Measurements from ENCODE around the gene CLEC4G.

GRCh38 chr19:7718668-7719067 lies 13.2 kb downstream of the CLEC4G start:
- TF ChIP-seq GLIS3 (CRISPR knock-in tag; IDR thresholded peaks at IDR 0.05) = no peak
- TF ChIP-seq ZFP3 (CRISPR knock-in tag; IDR thresholded peaks at IDR 0.05) = no peak
- TF ChIP-seq RARB (CRISPR knock-in tag; IDR thresholded peaks at IDR 0.05) = no peak
- TF ChIP-seq ZNF70 (CRISPR knock-in tag; IDR thresholded peaks at IDR 0.05) = no peak
- TF ChIP-seq, protein P1, sequence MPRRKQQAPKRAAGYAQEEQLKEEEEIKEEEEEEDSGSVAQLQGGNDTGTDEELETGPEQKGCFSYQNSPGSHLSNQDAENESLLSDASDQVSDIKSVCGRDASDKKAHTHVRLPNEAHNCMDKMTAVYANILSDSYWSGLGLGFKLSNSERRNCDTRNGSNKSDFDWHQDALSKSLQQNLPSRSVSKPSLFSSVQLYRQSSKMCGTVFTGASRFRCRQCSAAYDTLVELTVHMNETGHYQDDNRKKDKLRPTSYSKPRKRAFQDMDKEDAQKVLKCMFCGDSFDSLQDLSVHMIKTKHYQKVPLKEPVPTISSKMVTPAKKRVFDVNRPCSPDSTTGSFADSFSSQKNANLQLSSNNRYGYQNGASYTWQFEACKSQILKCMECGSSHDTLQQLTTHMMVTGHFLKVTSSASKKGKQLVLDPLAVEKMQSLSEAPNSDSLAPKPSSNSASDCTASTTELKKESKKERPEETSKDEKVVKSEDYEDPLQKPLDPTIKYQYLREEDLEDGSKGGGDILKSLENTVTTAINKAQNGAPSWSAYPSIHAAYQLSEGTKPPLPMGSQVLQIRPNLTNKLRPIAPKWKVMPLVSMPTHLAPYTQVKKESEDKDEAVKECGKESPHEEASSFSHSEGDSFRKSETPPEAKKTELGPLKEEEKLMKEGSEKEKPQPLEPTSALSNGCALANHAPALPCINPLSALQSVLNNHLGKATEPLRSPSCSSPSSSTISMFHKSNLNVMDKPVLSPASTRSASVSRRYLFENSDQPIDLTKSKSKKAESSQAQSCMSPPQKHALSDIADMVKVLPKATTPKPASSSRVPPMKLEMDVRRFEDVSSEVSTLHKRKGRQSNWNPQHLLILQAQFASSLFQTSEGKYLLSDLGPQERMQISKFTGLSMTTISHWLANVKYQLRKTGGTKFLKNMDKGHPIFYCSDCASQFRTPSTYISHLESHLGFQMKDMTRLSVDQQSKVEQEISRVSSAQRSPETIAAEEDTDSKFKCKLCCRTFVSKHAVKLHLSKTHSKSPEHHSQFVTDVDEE (CRISPR knock-in tag; IDR thresholded peaks at IDR 0.05) = no peak
- TF ChIP-seq ZFP30 (CRISPR knock-in tag; IDR thresholded peaks at IDR 0.05) = no peak
- TF ChIP-seq PPARA (CRISPR knock-in tag; IDR thresholded peaks at IDR 0.05; ENCODE audit: borderline replicate concordance) = no peak
- TF ChIP-seq CREB5 (CRISPR knock-in tag; IDR thresholded peaks at IDR 0.05; ENCODE audit: low read depth) = no peak
- no peak for TF ChIP-seq ZNF565 (CRISPR knock-in tag; conservative IDR thresholded peaks at IDR 0.05; ENCODE audit: low read depth)
- TF ChIP-seq, protein P2, sequence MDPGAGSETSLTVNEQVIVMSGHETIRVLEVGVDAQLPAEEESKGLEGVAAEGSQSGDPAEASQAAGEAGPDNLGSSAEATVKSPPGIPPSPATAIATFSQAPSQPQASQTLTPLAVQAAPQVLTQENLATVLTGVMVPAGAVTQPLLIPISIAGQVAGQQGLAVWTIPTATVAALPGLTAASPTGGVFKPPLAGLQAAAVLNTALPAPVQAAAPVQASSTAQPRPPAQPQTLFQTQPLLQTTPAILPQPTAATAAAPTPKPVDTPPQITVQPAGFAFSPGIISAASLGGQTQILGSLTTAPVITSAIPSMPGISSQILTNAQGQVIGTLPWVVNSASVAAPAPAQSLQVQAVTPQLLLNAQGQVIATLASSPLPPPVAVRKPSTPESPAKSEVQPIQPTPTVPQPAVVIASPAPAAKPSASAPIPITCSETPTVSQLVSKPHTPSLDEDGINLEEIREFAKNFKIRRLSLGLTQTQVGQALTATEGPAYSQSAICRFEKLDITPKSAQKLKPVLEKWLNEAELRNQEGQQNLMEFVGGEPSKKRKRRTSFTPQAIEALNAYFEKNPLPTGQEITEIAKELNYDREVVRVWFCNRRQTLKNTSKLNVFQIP (CRISPR knock-in tag; IDR thresholded peaks at IDR 0.05; ENCODE audit: borderline replicate concordance, low read depth) = no peak
- TF ChIP-seq, protein P3, sequence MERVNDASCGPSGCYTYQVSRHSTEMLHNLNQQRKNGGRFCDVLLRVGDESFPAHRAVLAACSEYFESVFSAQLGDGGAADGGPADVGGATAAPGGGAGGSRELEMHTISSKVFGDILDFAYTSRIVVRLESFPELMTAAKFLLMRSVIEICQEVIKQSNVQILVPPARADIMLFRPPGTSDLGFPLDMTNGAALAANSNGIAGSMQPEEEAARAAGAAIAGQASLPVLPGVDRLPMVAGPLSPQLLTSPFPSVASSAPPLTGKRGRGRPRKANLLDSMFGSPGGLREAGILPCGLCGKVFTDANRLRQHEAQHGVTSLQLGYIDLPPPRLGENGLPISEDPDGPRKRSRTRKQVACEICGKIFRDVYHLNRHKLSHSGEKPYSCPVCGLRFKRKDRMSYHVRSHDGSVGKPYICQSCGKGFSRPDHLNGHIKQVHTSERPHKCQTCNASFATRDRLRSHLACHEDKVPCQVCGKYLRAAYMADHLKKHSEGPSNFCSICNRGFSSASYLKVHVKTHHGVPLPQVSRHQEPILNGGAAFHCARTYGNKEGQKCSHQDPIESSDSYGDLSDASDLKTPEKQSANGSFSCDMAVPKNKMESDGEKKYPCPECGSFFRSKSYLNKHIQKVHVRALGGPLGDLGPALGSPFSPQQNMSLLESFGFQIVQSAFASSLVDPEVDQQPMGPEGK (CRISPR knock-in tag; IDR thresholded peaks at IDR 0.05; ENCODE audit: borderline replicate concordance) = no peak
- no peak for TF ChIP-seq ARNTL (CRISPR knock-in tag; IDR thresholded peaks at IDR 0.05; ENCODE audit: borderline replicate concordance, low read depth)
- no peak for TF ChIP-seq BACH2 (CRISPR knock-in tag; IDR thresholded peaks at IDR 0.05; ENCODE audit: borderline replicate concordance)
- no peak for TF ChIP-seq TCF4 (CRISPR knock-in tag; IDR thresholded peaks at IDR 0.05; ENCODE audit: borderline replicate concordance)
